Panc1 (cell line): ENCODE results near the gene NCAM1. TPM values are rescaled to one million over a fixed set of nuclear protein-coding genes. Genes with fewer than 3 reads are reported as not detected.

Source experiments
- ATAC-seq: fragments of 200-7000 bp; cut with Tn5 transposase; 2 replicates; pipeline ENCODE4 v1.9.1; 2020; ENCODE audit warnings: mild to moderate bottlenecking, moderate library complexity
- BruUV-seq: library from RNA; stranded (reverse); fragments of 400-500 nt; replicated peaks from 2 replicates; lab custom pipeline; 2021; lab: Mats Ljungman, UMichigan
- CTCF ChIA-PET: fragments of 300-600 bp; sonication (Branson Sonifier 250); formaldehyde crosslinking; loops from one replicate; lab custom pipeline; 2022; ENCODE audit warnings: antibody characterized with exemption; lab: Charles Lee
- POLR2A ChIA-PET: fragments of 300-600 bp; sonication (Branson Sonifier 250); formaldehyde crosslinking; loops from one replicate; lab custom pipeline; 2022; ENCODE audit warnings: antibody characterized with exemption; lab: Charles Lee
- DNase-seq: peaks from one replicate; pipeline ENCODE4 v3.0.0-alpha.2; 2010; ENCODE audit warnings: low read depth, low spot score
- H3K27ac ChIP-seq: 2 replicates; pipeline ENCODE4 v1.5.1; 2011; ENCODE audit warnings: mild to moderate bottlenecking, low read length, inconsistent platforms
- H3K27me3 ChIP-seq: fragments of 200-500 bp; sonication (Bioruptor generic); 2 replicates; pipeline ENCODE4 v1.6.0; 2014; ENCODE audit warnings: low read length, inconsistent platforms; ENCODE audit not compliant: control insufficient read depth, insufficient read depth
- H3K36me3 ChIP-seq: fragments of 200-500 bp; sonication (Bioruptor generic); 2 replicates; pipeline ENCODE4 v1.5.1; 2014; ENCODE audit warnings: inconsistent platforms, mild to moderate bottlenecking, low read length, moderate library complexity; ENCODE audit not compliant: control insufficient read depth, insufficient read depth
- H3K4me1 ChIP-seq: 2 replicates; pipeline ENCODE4 v1.5.1; 2011; ENCODE audit warnings: inconsistent platforms, mild to moderate bottlenecking, low read length, moderate library complexity; ENCODE audit not compliant: control insufficient read depth, insufficient read depth
- H3K4me3 ChIP-seq, 2 experiments: 2 replicates each; pipeline ENCODE4 v1.5.1; 2011 to 2012; ENCODE audit warnings: low read depth in 2 of 2, low read length in 2 of 2, mild to moderate bottlenecking in 2 of 2, inconsistent platforms in 1 of 2, moderate library complexity in 1 of 2
- H3K9me3 ChIP-seq: fragments of 200-500 bp; sonication (Bioruptor generic); 2 replicates; pipeline ENCODE4 v1.5.1; 2014; ENCODE audit warnings: low read depth, mild to moderate bottlenecking, inconsistent platforms, low read length, moderate library complexity; ENCODE audit not compliant: control insufficient read depth, insufficient read depth
- CTCF ChIP-seq: fragments of 450-650 bp; IDR thresholded peaks from 2 replicates; pipeline ENCODE4 v1.5.1; 2017; ENCODE audit warnings: mild to moderate bottlenecking
- POLR2AphosphoS5 ChIP-seq: IDR thresholded peaks from 2 replicates; pipeline ENCODE4 v1.6.1; 2012; ENCODE audit warnings: mild to moderate bottlenecking, low read depth, low read length, moderate library complexity
- REST ChIP-seq, 2 experiments: IDR thresholded peaks; 2 replicates each; pipeline ENCODE4 v1.6.1; 2011 to 2012; ENCODE audit warnings: low read depth in 2 of 2, control low read depth in 1 of 2, low read length in 1 of 2, mild to moderate bottlenecking in 1 of 2, moderate library complexity in 1 of 2; ENCODE audit not compliant: insufficient read depth in 1 of 2
- SIN3A ChIP-seq: IDR thresholded peaks from 2 replicates; pipeline ENCODE4 v1.6.1; 2012; ENCODE audit warnings: low read depth, mild to moderate bottlenecking, low read length, moderate library complexity, borderline replicate concordance; ENCODE audit not compliant: insufficient read depth
- TCF7L2 ChIP-seq: IDR thresholded peaks from 2 replicates; pipeline ENCODE4 v1.6.1; 2011; ENCODE audit warnings: mild to moderate bottlenecking, low read depth, low read length, inconsistent platforms
- in situ Hi-C: cut with HindIII; loops from 2 replicates; pipeline ENCODE4 v1.10.0; 2016; ENCODE audit warnings: low sequenced_read_pairs, low pct_unique_long_range_greater_than_20kb
- intact Hi-C: fragments of 100-400 bp; cut with micrococcal nuclease; formaldehyde crosslinking; loops from one replicate; pipeline ENCODE4 v1.10.0; 2022; ENCODE audit not compliant: unreplicated experiment
- total RNA-seq: library from RNA; stranded (reverse); gene quantifications from one replicate; pipeline ENCODE4 v1.2.1, GENCODE V29; 2021; ENCODE audit not compliant: unreplicated experiment

The NCAM1 gene
- total RNA-seq, 1 experiment from 2014 or later, result 0.18 TPM

- ATAC-seq, result peak; percentile 37; the same call in 1 of the 2 replicates
Measured at GRCh38 chr11:113263458-113264259, 302.4 kb downstream of the NCAM1 start.

GRCh38 chr11:113265362-113265761 is 304.1 kb downstream of the NCAM1 start:
- ATAC-seq (no peak), DNase-seq (no peak)
- intact Hi-C loops, result no loop called here
- H3K4me3 ChIP-seq, result no peak overlapping the region
- H3K36me3 ChIP-seq, result no peaks in the 10 kb centered on the region
- H3K9me3 ChIP-seq, result no peaks in the 10 kb centered on the region
- BruUV-seq, result no TSS peak
- CTCF ChIA-PET, result no interaction called here
- no peaks in the 10 kb centered on the region for H3K4me1 ChIP-seq
- TF ChIP-seq POLR2AphosphoS5 (no peak), CTCF (no peak), TCF7L2 (no peak), REST (IDR thresholded peaks at IDR 0.05; ENCODE audit: insufficient read depth in 1 of 2, low read depth in 2 of 2, low read length in 1 of 2) (no peak), SIN3A (no peak)
- no peaks in the 10 kb centered on the region for H3K27me3 ChIP-seq
- no peak overlapping the region for H3K27ac ChIP-seq
- POLR2A ChIA-PET, result no interaction called here
- in situ Hi-C loops, result no loop called here

More at GRCh38 chr11:113263458-113264259, 302.4 kb downstream of the NCAM1 start:
- Histone ChIP-seq H3K9me3 (no peaks in the 10 kb centered on the region), H3K27ac (no peak overlapping the region), H3K4me1 (no peaks in the 10 kb centered on the region), H3K4me3 (no peak overlapping the region), H3K36me3 (no peaks in the 10 kb centered on the region), H3K27me3 (no peaks in the 10 kb centered on the region)
- intact Hi-C loops, result no loop called here
- CTCF ChIA-PET, result no interaction called here
- DNase-seq, result no peak
- BruUV-seq, result no TSS peak
- TF ChIP-seq SIN3A (no peak), POLR2AphosphoS5 (no peak), TCF7L2 (no peak), CTCF (no peak), REST (IDR thresholded peaks at IDR 0.05; ENCODE audit: insufficient read depth in 1 of 2, low read depth in 2 of 2, low read length in 1 of 2) (no peak)
- in situ Hi-C loops, result no loop called here
- POLR2A ChIA-PET, result no interaction called here
